Measurements from ENCODE around the gene HAPLN3. TPM values are rescaled to one million over a fixed set of nuclear protein-coding genes. Genes with fewer than 3 reads are reported as not detected.

Gene HAPLN3
- total and polyA plus RNA-seq, 2 experiments from 2014 or later = 4.2 to 6.6 TPM

GRCh38 chr15:88874684-88875083, 20.7 kb downstream of the HAPLN3 start:
- Histone ChIP-seq H3K79me2 (no peaks in the 10 kb centered on the region), H3K4me3 (no peak overlapping the region), H3K36me3 (replicated peaks; ENCODE audit: insufficient read depth, low read depth) (no peaks in the 10 kb centered on the region), H3K9me2 (replicated peaks; ENCODE audit: insufficient read depth) (no peaks in the 10 kb centered on the region), H3K4me2 (no peak overlapping the region), H3K9me3 (ENCODE audit: low read depth) (no peaks in the 10 kb centered on the region), H3K4me1 (ENCODE audit: insufficient read depth) (no peaks in the 10 kb centered on the region), H2AFZ (no peak overlapping the region), H3K27ac (no peak overlapping the region), H3K27me3 (no peaks in the 10 kb centered on the region), H4K20me1 (ENCODE audit: insufficient read depth, poor library complexity, severe bottlenecking) (no peaks in the 10 kb centered on the region)
- 64% methylated on average over 6 of the region's 6 CpGs for WGBS (ENCODE audit: low lambda C conversion rate, missing lambda C conversion rate)
- TF ChIP-seq CTCF (IDR thresholded peaks at IDR 0.05; ENCODE audit: poor library complexity) (no peak), EZH2phosphoT487 (IDR thresholded peaks at IDR 0.05; ENCODE audit: low read depth, severe bottlenecking, unreplicated experiment) (no peak), EZH2 (IDR thresholded peaks at IDR 0.05; ENCODE audit: borderline replicate concordance) (no peak)
- no peak for DNase-seq (ENCODE audit: low spot score)

GRCh38 chr15:88874275-88874674, 21.1 kb downstream of the HAPLN3 start:
- WGBS (ENCODE audit: low lambda C conversion rate, missing lambda C conversion rate) = 93% methylated on average over 15 of the region's 15 CpGs
- no peaks in the 10 kb centered on the region for H3K9me2 ChIP-seq (replicated peaks; ENCODE audit: insufficient read depth)
- DNase-seq (ENCODE audit: low spot score) = no peak
- H3K9me3 ChIP-seq (ENCODE audit: low read depth) = no peaks in the 10 kb centered on the region
- no peak overlapping the region for H3K27ac ChIP-seq
- H2AFZ ChIP-seq = no peak overlapping the region
- no peak overlapping the region for H3K4me2 ChIP-seq
- no peak overlapping the region for H3K4me3 ChIP-seq
- TF ChIP-seq CTCF (IDR thresholded peaks at IDR 0.05; ENCODE audit: poor library complexity) (no peak), EZH2 (IDR thresholded peaks at IDR 0.05; ENCODE audit: borderline replicate concordance) (no peak), EZH2phosphoT487 (IDR thresholded peaks at IDR 0.05; ENCODE audit: low read depth, severe bottlenecking, unreplicated experiment) (no peak)
- H4K20me1 ChIP-seq (ENCODE audit: insufficient read depth, poor library complexity, severe bottlenecking) = no peaks in the 10 kb centered on the region
- no peaks in the 10 kb centered on the region for H3K4me1 ChIP-seq (ENCODE audit: insufficient read depth)
- H3K36me3 ChIP-seq (replicated peaks; ENCODE audit: insufficient read depth, low read depth) = no peaks in the 10 kb centered on the region
- no peaks in the 10 kb centered on the region for H3K79me2 ChIP-seq
- H3K27me3 ChIP-seq = no peaks in the 10 kb centered on the region

GRCh38 chr15:88873786-88874185, 21.6 kb downstream of the HAPLN3 start:
- Histone ChIP-seq H3K9me2 (replicated peaks; ENCODE audit: insufficient read depth) (no peaks in the 10 kb centered on the region), H4K20me1 (ENCODE audit: insufficient read depth, poor library complexity, severe bottlenecking) (no peaks in the 10 kb centered on the region), H3K4me1 (ENCODE audit: insufficient read depth) (no peaks in the 10 kb centered on the region), H3K79me2 (no peaks in the 10 kb centered on the region), H3K27ac (no peak overlapping the region), H3K9me3 (ENCODE audit: low read depth) (no peaks in the 10 kb centered on the region), H3K4me2 (no peak overlapping the region), H3K36me3 (replicated peaks; ENCODE audit: insufficient read depth, low read depth) (no peaks in the 10 kb centered on the region), H3K27me3 (no peaks in the 10 kb centered on the region), H3K4me3 (no peak overlapping the region), H2AFZ (no peak overlapping the region)
- 96% methylated on average over 13 of the region's 13 CpGs for WGBS (ENCODE audit: low lambda C conversion rate, missing lambda C conversion rate)
- no peak for DNase-seq (ENCODE audit: low spot score)
- TF ChIP-seq EZH2 (IDR thresholded peaks at IDR 0.05; ENCODE audit: borderline replicate concordance) = no peak
- TF ChIP-seq CTCF (IDR thresholded peaks at IDR 0.05; ENCODE audit: poor library complexity) = no peak
- TF ChIP-seq EZH2phosphoT487 (IDR thresholded peaks at IDR 0.05; ENCODE audit: low read depth, severe bottlenecking, unreplicated experiment) = no peak

- H4K20me1 ChIP-seq (ENCODE audit: insufficient read depth, poor library complexity, severe bottlenecking) = no peaks in the 10 kb centered on the region
- H3K27ac ChIP-seq = no peak overlapping the region
- TF ChIP-seq EZH2phosphoT487 (IDR thresholded peaks at IDR 0.05; ENCODE audit: low read depth, severe bottlenecking, unreplicated experiment) (no peak), EZH2 (IDR thresholded peaks at IDR 0.05; ENCODE audit: borderline replicate concordance) (no peak), CTCF (IDR thresholded peaks at IDR 0.05; ENCODE audit: poor library complexity) (no peak)
- H3K27me3 ChIP-seq = no peaks in the 10 kb centered on the region
- no peak for DNase-seq (ENCODE audit: low spot score)
- no peaks in the 10 kb centered on the region for H3K79me2 ChIP-seq
- H3K36me3 ChIP-seq (replicated peaks; ENCODE audit: insufficient read depth, low read depth) = no peaks in the 10 kb centered on the region
- no peaks in the 10 kb centered on the region for H3K4me1 ChIP-seq (ENCODE audit: insufficient read depth)
- H3K4me2 ChIP-seq = no peak overlapping the region
- H3K9me3 ChIP-seq (ENCODE audit: low read depth) = no peaks in the 10 kb centered on the region
- 72% methylated on average over 9 of the region's 9 CpGs for WGBS (ENCODE audit: low lambda C conversion rate, missing lambda C conversion rate)
- H3K9me2 ChIP-seq (replicated peaks; ENCODE audit: insufficient read depth) = no peaks in the 10 kb centered on the region
- H3K4me3 ChIP-seq = no peak overlapping the region
- no peak overlapping the region for H2AFZ ChIP-seq
These were observed 22.6 kb downstream of the HAPLN3 start for GRCh38 chr15:88872706-88873105.
